ENCODE data around the gene DCTN3. TPM values are rescaled to one million over a fixed set of nuclear protein-coding genes. Genes with fewer than 3 reads are reported as not detected.

DCTN3 gene
- total RNA-seq, 1 donor from 2014 or later, result 78.6 TPM

- Histone ChIP-seq H3K9me3 (no peaks in the 10 kb centered on the region), H3K36me3 (no peaks in the 10 kb centered on the region), H3K4me1 (no peaks in the 10 kb centered on the region), H3K27me3 (no peaks in the 10 kb centered on the region), H3K4me3 (no peak overlapping the region), H3K27ac (no peak overlapping the region)
- no peak for TF ChIP-seq POLR2A (IDR thresholded peaks at IDR 0.05)
- no peak for TF ChIP-seq CTCF (IDR thresholded peaks at IDR 0.05)
- TF ChIP-seq POLR2AphosphoS5 (IDR thresholded peaks at IDR 0.05; ENCODE audit: insufficient read depth in 1 of 2, low read depth in 1 of 2), result no peak
- intact Hi-C loops (cut with DNase I), result no loop called here
- no peak for DNase-seq (ENCODE audit: extremely low spot score in 2 of 2)
Measured at GRCh38 chr9:34570376-34570775, 49.9 kb downstream of the DCTN3 start.

- DNase-seq (ENCODE audit: extremely low spot score in 2 of 2), result no peak
- Histone ChIP-seq H3K4me3 (no peak overlapping the region), H3K4me1 (no peaks in the 10 kb centered on the region), H3K9me3 (no peaks in the 10 kb centered on the region), H3K27ac (no peak overlapping the region), H3K27me3 (no peaks in the 10 kb centered on the region), H3K36me3 (no peaks in the 10 kb centered on the region)
- TF ChIP-seq CTCF (IDR thresholded peaks at IDR 0.05), result no peak
- no peak for TF ChIP-seq POLR2A (IDR thresholded peaks at IDR 0.05)
- TF ChIP-seq POLR2AphosphoS5 (IDR thresholded peaks at IDR 0.05; ENCODE audit: insufficient read depth in 1 of 2, low read depth in 1 of 2), result no peak
- intact Hi-C loops (cut with DNase I), result no loop called here
Measured at GRCh38 chr9:34568774-34569173, 51.5 kb downstream of the DCTN3 start.

GRCh38 chr9:34568133-34568532 is 52.2 kb downstream of the DCTN3 start:
- TF ChIP-seq CTCF (IDR thresholded peaks at IDR 0.05) (no peak), POLR2A (IDR thresholded peaks at IDR 0.05) (no peak), POLR2AphosphoS5 (IDR thresholded peaks at IDR 0.05; ENCODE audit: insufficient read depth in 1 of 2, low read depth in 1 of 2) (no peak)
- H3K4me1 ChIP-seq, result no peaks in the 10 kb centered on the region
- no peaks in the 10 kb centered on the region for H3K36me3 ChIP-seq
- H3K4me3 ChIP-seq, result no peak overlapping the region
- no peak for DNase-seq (ENCODE audit: extremely low spot score in 2 of 2)
- intact Hi-C loops (cut with DNase I), result no loop called here
- no peaks in the 10 kb centered on the region for H3K27me3 ChIP-seq
- H3K9me3 ChIP-seq, result no peaks in the 10 kb centered on the region
- H3K27ac ChIP-seq, result no peak overlapping the region

GRCh38 chr9:34566972-34567371 is 53.3 kb downstream of the DCTN3 start:
- DNase-seq (ENCODE audit: extremely low spot score in 2 of 2), result no peak
- no peaks in the 10 kb centered on the region for H3K27me3 ChIP-seq
- H3K4me3 ChIP-seq, result no peak overlapping the region
- intact Hi-C loops (cut with DNase I), result no loop called here
- no peak overlapping the region for H3K27ac ChIP-seq
- H3K9me3 ChIP-seq, result no peaks in the 10 kb centered on the region
- TF ChIP-seq CTCF (IDR thresholded peaks at IDR 0.05) (no peak), POLR2A (IDR thresholded peaks at IDR 0.05) (no peak), POLR2AphosphoS5 (IDR thresholded peaks at IDR 0.05; ENCODE audit: insufficient read depth in 1 of 2, low read depth in 1 of 2) (no peak)
- no peaks in the 10 kb centered on the region for H3K4me1 ChIP-seq
- H3K36me3 ChIP-seq, result peaks cover 0 to 5% of the 10 kb centered on the region in 2 donors

GRCh38 chr9:34566322-34566721 is 54.0 kb downstream of the DCTN3 start:
- TF ChIP-seq CTCF (IDR thresholded peaks at IDR 0.05), result no peak
- TF ChIP-seq POLR2AphosphoS5 (IDR thresholded peaks at IDR 0.05; ENCODE audit: insufficient read depth in 1 of 2, low read depth in 1 of 2), result no peak
- no peak for TF ChIP-seq POLR2A (IDR thresholded peaks at IDR 0.05)
- Histone ChIP-seq H3K9me3 (no peaks in the 10 kb centered on the region), H3K4me3 (no peak overlapping the region), H3K36me3 (peaks cover 0 to 5% of the 10 kb centered on the region in 2 donors), H3K4me1 (no peaks in the 10 kb centered on the region), H3K27ac (no peak overlapping the region), H3K27me3 (no peaks in the 10 kb centered on the region)
- no peak for DNase-seq (ENCODE audit: extremely low spot score in 2 of 2)
- intact Hi-C loops (cut with DNase I), result no loop called here

Data from vagina (tissue), 2 donors.